ENCODE results near the gene FBXO7.

FBXO7 gene

DNA sequence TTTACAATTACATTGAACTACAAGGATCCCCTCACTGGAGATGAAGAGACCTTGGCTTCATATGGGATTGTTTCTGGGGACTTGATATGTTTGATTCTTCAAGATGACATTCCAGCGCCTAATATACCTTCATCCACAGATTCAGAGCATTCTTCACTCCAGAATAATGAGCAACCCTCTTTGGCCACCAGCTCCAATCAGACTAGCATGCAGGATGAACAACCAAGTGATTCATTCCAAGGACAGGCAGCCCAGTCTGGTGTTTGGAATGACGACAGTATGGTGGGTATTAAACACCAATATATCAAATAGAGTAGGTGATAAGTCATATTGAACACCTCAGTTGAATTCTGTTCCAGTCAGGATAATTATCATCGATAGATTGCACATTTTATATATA, 4.4 kb downstream of the FBXO7 start:
- no peak for TF ChIP-seq EZH2phosphoT487 (conservative IDR thresholded peaks at IDR 0.05; ENCODE audit: low read length)
- TF ChIP-seq, protein P1, sequence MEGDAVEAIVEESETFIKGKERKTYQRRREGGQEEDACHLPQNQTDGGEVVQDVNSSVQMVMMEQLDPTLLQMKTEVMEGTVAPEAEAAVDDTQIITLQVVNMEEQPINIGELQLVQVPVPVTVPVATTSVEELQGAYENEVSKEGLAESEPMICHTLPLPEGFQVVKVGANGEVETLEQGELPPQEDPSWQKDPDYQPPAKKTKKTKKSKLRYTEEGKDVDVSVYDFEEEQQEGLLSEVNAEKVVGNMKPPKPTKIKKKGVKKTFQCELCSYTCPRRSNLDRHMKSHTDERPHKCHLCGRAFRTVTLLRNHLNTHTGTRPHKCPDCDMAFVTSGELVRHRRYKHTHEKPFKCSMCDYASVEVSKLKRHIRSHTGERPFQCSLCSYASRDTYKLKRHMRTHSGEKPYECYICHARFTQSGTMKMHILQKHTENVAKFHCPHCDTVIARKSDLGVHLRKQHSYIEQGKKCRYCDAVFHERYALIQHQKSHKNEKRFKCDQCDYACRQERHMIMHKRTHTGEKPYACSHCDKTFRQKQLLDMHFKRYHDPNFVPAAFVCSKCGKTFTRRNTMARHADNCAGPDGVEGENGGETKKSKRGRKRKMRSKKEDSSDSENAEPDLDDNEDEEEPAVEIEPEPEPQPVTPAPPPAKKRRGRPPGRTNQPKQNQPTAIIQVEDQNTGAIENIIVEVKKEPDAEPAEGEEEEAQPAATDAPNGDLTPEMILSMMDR (IDR thresholded peaks at IDR 0.05; ENCODE audit: insufficient read depth, low read length, poor library complexity, severe bottlenecking) = no peak
- Histone ChIP-seq H2AFZ (ENCODE audit: low read depth, low read length, severe bottlenecking) (no peak overlapping the region), H3K9ac (ENCODE audit: low read length) (no peak overlapping the region), H3K4me3 (ENCODE audit: insufficient read depth, low read length, poor library complexity, severe bottlenecking) (no peak overlapping the region), H3K36me3 (ENCODE audit: low read length) (0 out of 2 replicates have a peak, but pooled peaks cover 8% of the 10 kb centered on the region), H3K27me3 (ENCODE audit: low read length) (no peaks in the 10 kb centered on the region), H3K4me2 (ENCODE audit: low read depth, low read length, poor library complexity, severe bottlenecking) (no peak overlapping the region), H3K79me2 (ENCODE audit: insufficient read depth, low read length) (peaks cover 88% of the 10 kb centered on the region), H3K9me2 (replicated peaks; ENCODE audit: insufficient read depth, low read length) (no peaks in the 10 kb centered on the region), H3F3A (ENCODE audit: insufficient read depth) (no peaks in the 10 kb centered on the region), H4K20me1 (ENCODE audit: low read depth, low read length) (peaks cover 27% of the 10 kb centered on the region), H3K9me3 (ENCODE audit: insufficient read depth, low read length) (no peaks in the 10 kb centered on the region), H3K27ac (ENCODE audit: low read depth, low read length) (no peak overlapping the region)

DNA sequence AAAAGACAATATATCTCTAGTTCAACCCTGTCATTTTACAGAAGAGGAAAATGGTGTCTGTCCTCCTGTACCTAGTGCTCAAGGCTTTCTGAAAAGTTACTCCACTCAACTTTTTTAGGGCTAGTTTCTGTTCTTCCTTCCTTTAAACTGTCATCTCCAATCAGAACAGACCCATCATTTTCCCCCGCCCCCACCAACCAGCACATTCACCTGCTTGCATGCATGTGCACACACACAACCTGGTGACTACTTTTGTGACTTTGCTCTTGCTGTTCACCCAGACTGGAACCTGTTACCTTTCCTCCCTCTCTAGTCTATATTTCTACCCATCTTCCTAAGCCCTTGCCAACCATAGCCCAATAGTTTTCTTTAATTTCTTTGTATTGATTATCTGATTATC, 5.6 kb downstream of the FBXO7 start:
- H3K9ac ChIP-seq (ENCODE audit: low read length) = no peak overlapping the region
- H3K9me2 ChIP-seq (replicated peaks; ENCODE audit: insufficient read depth, low read length) = no peaks in the 10 kb centered on the region
- H3F3A ChIP-seq (ENCODE audit: insufficient read depth) = no peaks in the 10 kb centered on the region
- no peak overlapping the region for H3K27ac ChIP-seq (ENCODE audit: low read depth, low read length)
- H3K79me2 ChIP-seq (ENCODE audit: insufficient read depth, low read length) = peaks cover 90% of the 10 kb centered on the region
- H3K9me3 ChIP-seq (ENCODE audit: insufficient read depth, low read length) = no peaks in the 10 kb centered on the region
- peaks cover 13% of the 10 kb centered on the region; the same call in 1 of the 2 replicates for H3K36me3 ChIP-seq (ENCODE audit: low read length)
- TF ChIP-seq EZH2phosphoT487 (conservative IDR thresholded peaks at IDR 0.05; ENCODE audit: low read length) = no peak
- TF ChIP-seq, protein P1 (IDR thresholded peaks at IDR 0.05; ENCODE audit: insufficient read depth, low read length, poor library complexity, severe bottlenecking) = no peak
- H3K27me3 ChIP-seq (ENCODE audit: low read length) = no peaks in the 10 kb centered on the region
- H3K4me2 ChIP-seq (ENCODE audit: low read depth, low read length, poor library complexity, severe bottlenecking) = no peak overlapping the region
- no peak overlapping the region for H2AFZ ChIP-seq (ENCODE audit: low read depth, low read length, severe bottlenecking)
- no peak overlapping the region for H3K4me3 ChIP-seq (ENCODE audit: insufficient read depth, low read length, poor library complexity, severe bottlenecking)
- H4K20me1 ChIP-seq (ENCODE audit: low read depth, low read length) = peaks cover 27% of the 10 kb centered on the region

DNA sequence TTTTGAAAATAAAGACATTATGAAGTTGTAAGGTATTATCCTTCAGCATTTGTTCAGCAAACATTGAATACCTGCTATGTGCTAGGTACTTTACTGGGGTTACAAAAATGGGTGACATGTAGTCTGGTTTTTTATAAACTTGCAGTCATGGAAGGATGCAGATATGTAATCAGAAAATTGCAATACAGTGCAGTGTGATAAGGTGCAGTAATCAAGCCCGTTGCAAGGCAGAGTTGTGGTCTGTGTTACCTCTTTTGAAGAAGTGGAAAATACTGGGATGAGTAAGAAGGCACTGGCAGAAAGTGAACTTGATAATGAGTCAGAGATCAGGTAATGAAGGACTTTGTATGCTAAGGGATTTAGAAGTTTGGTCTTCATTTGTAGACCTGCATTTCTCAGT, 8.1 kb downstream of the FBXO7 start:
- Histone ChIP-seq H4K20me1 (ENCODE audit: low read depth, low read length) (peaks cover 14% of the 10 kb centered on the region), H3K9me3 (ENCODE audit: insufficient read depth, low read length) (no peaks in the 10 kb centered on the region), H3K27ac (ENCODE audit: low read depth, low read length) (no peak overlapping the region), H3K9ac (ENCODE audit: low read length) (no peak overlapping the region), H3K4me2 (ENCODE audit: low read depth, low read length, poor library complexity, severe bottlenecking) (no peak overlapping the region), H3K27me3 (ENCODE audit: low read length) (no peaks in the 10 kb centered on the region), H2AFZ (ENCODE audit: low read depth, low read length, severe bottlenecking) (no peak overlapping the region), H3K36me3 (ENCODE audit: low read length) (peaks cover 25% of the 10 kb centered on the region; the same call in 1 of the 2 replicates), H3F3A (ENCODE audit: insufficient read depth) (no peaks in the 10 kb centered on the region), H3K4me3 (ENCODE audit: insufficient read depth, low read length, poor library complexity, severe bottlenecking) (no peak overlapping the region), H3K79me2 (ENCODE audit: insufficient read depth, low read length) (peaks cover 65% of the 10 kb centered on the region), H3K9me2 (replicated peaks; ENCODE audit: insufficient read depth, low read length) (no peaks in the 10 kb centered on the region)
- TF ChIP-seq, protein P1 (IDR thresholded peaks at IDR 0.05; ENCODE audit: insufficient read depth, low read length, poor library complexity, severe bottlenecking) = no peak
- TF ChIP-seq EZH2phosphoT487 (conservative IDR thresholded peaks at IDR 0.05; ENCODE audit: low read length) = no peak
